Measurements from ENCODE around the gene FNDC1. TPM values are rescaled to one million over a fixed set of nuclear protein-coding genes. Genes with fewer than 3 reads are reported as not detected.

The FNDC1 gene
- total and polyA plus RNA-seq, 2 of the 13 experiments (the other 11 are each of a cell fraction or from before 2014, with no cell fraction given) = not detected

- WGBS (ENCODE audit: low lambda C conversion rate) = 47% methylated on average over 7 of the region's 15 CpGs
- no peaks in the 10 kb centered on the region for H3K9me3 ChIP-seq (ENCODE audit: low read length)
- H3K79me2 ChIP-seq (ENCODE audit: insufficient read depth, low read length) = no peaks in the 10 kb centered on the region
- ChIA-PET CTCF (ENCODE audit: low intra/inter-chr PET ratio, low total read pairs) (no interaction called here), POLR2A (no interaction called here)
- no peak overlapping the region for H3K9ac ChIP-seq (ENCODE audit: insufficient read depth, low read depth, low read length)
- TF ChIP-seq CENPX (CRISPR knock-in tag; IDR thresholded peaks at IDR 0.05) (no peak), SNAPC2 (CRISPR knock-in tag; IDR thresholded peaks at IDR 0.05) (no peak), SOX6 (IDR thresholded peaks at IDR 0.05) (no peak), SOX6 (CRISPR knock-in tag; IDR thresholded peaks at IDR 0.05) (no peak), NCOR1 (IDR thresholded peaks at IDR 0.05; ENCODE audit: borderline replicate concordance, low read length) (no peak), ZNF512 (CRISPR knock-in tag; IDR thresholded peaks at IDR 0.05) (no peak), HNRNPL (IDR thresholded peaks at IDR 0.05; ENCODE audit: low read depth, low read length) (0 out of 2 replicates have a peak, but pooled peaks have one; percentile 25), ZBED4 (CRISPR knock-in tag; IDR thresholded peaks at IDR 0.05; ENCODE audit: borderline replicate concordance) (no peak), TARDBP (CRISPR knock-in tag; IDR thresholded peaks at IDR 0.05) (no peak), KAT7 (CRISPR knock-in tag; IDR thresholded peaks at IDR 0.05; ENCODE audit: borderline replicate concordance) (no peak)
- in situ Hi-C loops (cut with HindIII; ENCODE audit: extremely low pct_ligation_motif_present, low pct_unique_long_range_greater_than_20kb) (no loop called here), intact Hi-C loops (cut with micrococcal nuclease; ENCODE audit: unreplicated experiment) (no loop called here)
- no peaks in the 10 kb centered on the region for H3K4me1 ChIP-seq (ENCODE audit: insufficient read depth, low read length)
- FAIRE-seq (no peak), ATAC-seq (no peak), DNase-seq (ENCODE audit: low spot score) (no peak)
- H4K20me1 ChIP-seq (ENCODE audit: insufficient read depth, low read length) = no peaks in the 10 kb centered on the region
- H3K27me3 ChIP-seq (ENCODE audit: control insufficient read depth in 1 of 2, insufficient read depth in 2 of 2, low read length in 2 of 2) = peaks cover 2 to 71% of the 10 kb centered on the region in 2 experiments; a peak in 3 of 5 replicates
- H3K27ac ChIP-seq (ENCODE audit: extremely low read length, insufficient read depth, low read length) = no peak overlapping the region
- H2AFZ ChIP-seq (ENCODE audit: low read length) = no peak overlapping the region
- H3K4me2 ChIP-seq (ENCODE audit: low read depth, low read length) = no peak overlapping the region
- no peaks in the 10 kb centered on the region for H3K36me3 ChIP-seq (replicated peaks in 1 of 2; ENCODE audit: control insufficient read depth in 1 of 2, insufficient read depth in 2 of 2, low read length in 2 of 2)
- H3K4me3 ChIP-seq (replicated peaks in 1 of 3; ENCODE audit: insufficient read depth in 1 of 3, low read depth in 2 of 3, low read length in 3 of 3) = no peak overlapping the region
- no TSS peak for BruUV-seq (replicated peaks)
These were observed 36.5 kb upstream of the FNDC1 start for GRCh38 chr6:159132664-159133063.
